ENCODE data around the gene TPCN2. TPM values are rescaled to one million over a fixed set of nuclear protein-coding genes. Genes with fewer than 3 reads are reported as not detected.
"Not testable (repeated sequence)": the region's sequence is repeated elsewhere in the genome, so short reads cannot be mapped to it uniquely, and the experiment has no call there.

TPCN2 gene
- total RNA-seq, 1 donor from 2014 or later, result 19.1 TPM

- Mint-ChIP-seq H3K27me3 (ENCODE audit: low read depth) (no peaks in the 10 kb centered on the region), H3K36me3 (ENCODE audit: low read depth) (no peaks in the 10 kb centered on the region), H3K4me1 (ENCODE audit: low read depth) (peaks cover 20% of the 10 kb centered on the region), H3K9me3 (peaks cover 21% of the 10 kb centered on the region), H3K27ac (no peak overlapping the region), H3K4me3 (ENCODE audit: low read depth) (no peak overlapping the region)
- intact Hi-C loops (cut with micrococcal nuclease), result no loop called here
- DNase-seq (ENCODE audit: low spot score), result no peak
These were observed 78.5 kb downstream of the TPCN2 start for GRCh38 chr11:69127081-69127850.

GRCh38 chr11:69127884-69128283 is 79.2 kb downstream of the TPCN2 start:
- Mint-ChIP-seq H3K4me3 (ENCODE audit: low read depth) (no peak overlapping the region), H3K4me1 (ENCODE audit: low read depth) (peaks cover 14% of the 10 kb centered on the region), H3K27ac (no peak overlapping the region), H3K9me3 (peaks cover 21% of the 10 kb centered on the region), H3K36me3 (ENCODE audit: low read depth) (no peaks in the 10 kb centered on the region), H3K27me3 (ENCODE audit: low read depth) (no peaks in the 10 kb centered on the region)
- no peak for DNase-seq (ENCODE audit: low spot score)
- intact Hi-C loops (cut with micrococcal nuclease), result no loop called here

- peaks cover 30% of the 10 kb centered on the region for H3K9me3 Mint-ChIP-seq
- H3K36me3 Mint-ChIP-seq (ENCODE audit: low read depth), result no peaks in the 10 kb centered on the region
- H3K4me3 Mint-ChIP-seq (ENCODE audit: low read depth), result no peak overlapping the region
- H3K27ac Mint-ChIP-seq, result no peak overlapping the region
- no peaks in the 10 kb centered on the region for H3K27me3 Mint-ChIP-seq (ENCODE audit: low read depth)
- no peak for DNase-seq (ENCODE audit: low spot score)
- intact Hi-C loops (cut with micrococcal nuclease), result no loop called here
- peaks cover 8% of the 10 kb centered on the region for H3K4me1 Mint-ChIP-seq (ENCODE audit: low read depth)
These were observed 80.3 kb downstream of the TPCN2 start for GRCh38 chr11:69129053-69129452.

- Mint-ChIP-seq H3K27ac (no peak overlapping the region), H3K27me3 (ENCODE audit: low read depth) (no peaks in the 10 kb centered on the region), H3K9me3 (peaks cover 26% of the 10 kb centered on the region), H3K36me3 (ENCODE audit: low read depth) (no peaks in the 10 kb centered on the region), H3K4me3 (ENCODE audit: low read depth) (no peak overlapping the region), H3K4me1 (ENCODE audit: low read depth) (peaks cover 6% of the 10 kb centered on the region)
- DNase-seq (ENCODE audit: low spot score), result no peak
- intact Hi-C loops (cut with micrococcal nuclease), result no loop called here
These were observed 80.9 kb downstream of the TPCN2 start for GRCh38 chr11:69129647-69130046.

- no peaks in the 10 kb centered on the region for H3K36me3 Mint-ChIP-seq (ENCODE audit: low read depth)
- DNase-seq (ENCODE audit: low spot score), result no peak
- H3K27me3 Mint-ChIP-seq (ENCODE audit: low read depth), result no peaks in the 10 kb centered on the region
- H3K4me1 Mint-ChIP-seq (ENCODE audit: low read depth), result peaks cover 3% of the 10 kb centered on the region
- H3K27ac Mint-ChIP-seq, result no peak overlapping the region
- no peak overlapping the region for H3K4me3 Mint-ChIP-seq (ENCODE audit: low read depth)
- intact Hi-C loops (cut with micrococcal nuclease), result no loop called here
- H3K9me3 Mint-ChIP-seq, result peaks cover 26% of the 10 kb centered on the region
These were observed 81.9 kb downstream of the TPCN2 start for GRCh38 chr11:69130654-69131053.

- DNase-seq (ENCODE audit: low spot score), result no peak
- H3K27ac Mint-ChIP-seq, result no peak overlapping the region
- H3K4me3 Mint-ChIP-seq (ENCODE audit: low read depth), result no peak overlapping the region
- peaks cover 3% of the 10 kb centered on the region for H3K36me3 Mint-ChIP-seq (ENCODE audit: low read depth)
- intact Hi-C loops (cut with micrococcal nuclease), result no loop called here
- H3K9me3 Mint-ChIP-seq, result peaks cover 29% of the 10 kb centered on the region
- H3K4me1 Mint-ChIP-seq (ENCODE audit: low read depth), result peaks cover 7% of the 10 kb centered on the region
- no peaks in the 10 kb centered on the region for H3K27me3 Mint-ChIP-seq (ENCODE audit: low read depth)
These were observed 82.4 kb downstream of the TPCN2 start for GRCh38 chr11:69131121-69131566.

GRCh38 chr11:69131644-69132300 is 83.0 kb downstream of the TPCN2 start:
- intact Hi-C loops (cut with micrococcal nuclease), result no loop called here
- DNase-seq (ENCODE audit: low spot score), result no peak
- H3K4me3 Mint-ChIP-seq (ENCODE audit: low read depth), result no peak overlapping the region
- peaks cover 30% of the 10 kb centered on the region for H3K9me3 Mint-ChIP-seq
- H3K36me3 Mint-ChIP-seq (ENCODE audit: low read depth), result peaks cover 6% of the 10 kb centered on the region
- no peaks in the 10 kb centered on the region for H3K27me3 Mint-ChIP-seq (ENCODE audit: low read depth)
- H3K27ac Mint-ChIP-seq, result no peak overlapping the region
- H3K4me1 Mint-ChIP-seq (ENCODE audit: low read depth), result peaks cover 9% of the 10 kb centered on the region

- peaks cover 9% of the 10 kb centered on the region for H3K4me1 Mint-ChIP-seq (ENCODE audit: low read depth)
These were observed 83.6 kb downstream of the TPCN2 start for GRCh38 chr11:69132301-69132670.

GRCh38 chr11:69133251-69133650 is 84.5 kb downstream of the TPCN2 start:
- DNase-seq (ENCODE audit: low spot score), result no peak
- H3K36me3 Mint-ChIP-seq (ENCODE audit: low read depth), result peaks cover 6% of the 10 kb centered on the region
- intact Hi-C loops (cut with micrococcal nuclease), result no loop called here
- H3K27ac Mint-ChIP-seq, result no peak overlapping the region
- H3K9me3 Mint-ChIP-seq, result peaks cover 25% of the 10 kb centered on the region
- H3K4me3 Mint-ChIP-seq (ENCODE audit: low read depth), result no peak overlapping the region
- H3K27me3 Mint-ChIP-seq (ENCODE audit: low read depth), result no peaks in the 10 kb centered on the region
- H3K4me1 Mint-ChIP-seq (ENCODE audit: low read depth), result peaks cover 9% of the 10 kb centered on the region

More at GRCh38 chr11:69132301-69132670, 83.6 kb downstream of the TPCN2 start:
- intact Hi-C loops (cut with micrococcal nuclease), result no loop called here
- DNase-seq (ENCODE audit: low spot score), result no peak
- H3K4me3 Mint-ChIP-seq (ENCODE audit: low read depth), result no peak overlapping the region
- H3K36me3 Mint-ChIP-seq (ENCODE audit: low read depth), result peaks cover 6% of the 10 kb centered on the region
- no peaks in the 10 kb centered on the region for H3K27me3 Mint-ChIP-seq (ENCODE audit: low read depth)
- H3K27ac Mint-ChIP-seq, result no peak overlapping the region
- peaks cover 30% of the 10 kb centered on the region for H3K9me3 Mint-ChIP-seq

GRCh38 chr11:69134182-69134581 is 85.5 kb downstream of the TPCN2 start:
- peaks cover 16% of the 10 kb centered on the region for H3K9me3 Mint-ChIP-seq
- H3K27me3 Mint-ChIP-seq (ENCODE audit: low read depth); H3K27ac Mint-ChIP-seq; H3K4me1 Mint-ChIP-seq (ENCODE audit: low read depth); H3K4me3 Mint-ChIP-seq (ENCODE audit: low read depth); intact Hi-C loops (cut with micrococcal nuclease); DNase-seq (ENCODE audit: low spot score); H3K36me3 Mint-ChIP-seq (ENCODE audit: low read depth): not testable (repeated sequence)

GRCh38 chr11:69134957-69135356 is 86.2 kb downstream of the TPCN2 start:
- Mint-ChIP-seq H3K36me3 (ENCODE audit: low read depth) (peaks cover 6% of the 10 kb centered on the region), H3K4me1 (ENCODE audit: low read depth) (peaks cover 9% of the 10 kb centered on the region), H3K27ac (no peak overlapping the region), H3K9me3 (peaks cover 15% of the 10 kb centered on the region), H3K4me3 (ENCODE audit: low read depth) (no peak overlapping the region), H3K27me3 (ENCODE audit: low read depth) (no peaks in the 10 kb centered on the region)
- DNase-seq (ENCODE audit: low spot score), result no peak
- intact Hi-C loops (cut with micrococcal nuclease), result no loop called here

- Mint-ChIP-seq H3K27me3 (ENCODE audit: low read depth) (no peaks in the 10 kb centered on the region), H3K36me3 (ENCODE audit: low read depth) (peaks cover 6% of the 10 kb centered on the region), H3K27ac (no peak overlapping the region), H3K9me3 (peaks cover 15% of the 10 kb centered on the region), H3K4me1 (ENCODE audit: low read depth) (peaks cover 9% of the 10 kb centered on the region), H3K4me3 (ENCODE audit: low read depth) (no peak overlapping the region)
- intact Hi-C loops (cut with micrococcal nuclease), result no loop called here
- DNase-seq (ENCODE audit: low spot score), result no peak
These were observed 87.0 kb downstream of the TPCN2 start for GRCh38 chr11:69135420-69136363.

All from activated T-helper 2 cell treated with anti-CD3 and anti-CD28 coated beads, Interferon-gamma antibody, Interleukin-2, Interleukin-4, amounts not matched to agents 10 μg/mL and 5 μg/mL and 100 μg/mL, durations not matched to agents 14 hours and 24 hours and 36 hours (primary cell).